Activated CD4-positive, alpha-beta T cell treated with anti-CD3 and anti-CD28 coated beads, Interleukin-2, amount 50 U/mL, for 24 hours (primary cell): ENCODE results near the gene GFER.

Source experiments
- DNase-seq, 2 donors: peaks; one replicate each; pipeline ENCODE4 v3.0.0-alpha.2; 2020; ENCODE audit warnings: low read depth in 1 of 2, low spot score in 1 of 2

The GFER gene

DNA sequence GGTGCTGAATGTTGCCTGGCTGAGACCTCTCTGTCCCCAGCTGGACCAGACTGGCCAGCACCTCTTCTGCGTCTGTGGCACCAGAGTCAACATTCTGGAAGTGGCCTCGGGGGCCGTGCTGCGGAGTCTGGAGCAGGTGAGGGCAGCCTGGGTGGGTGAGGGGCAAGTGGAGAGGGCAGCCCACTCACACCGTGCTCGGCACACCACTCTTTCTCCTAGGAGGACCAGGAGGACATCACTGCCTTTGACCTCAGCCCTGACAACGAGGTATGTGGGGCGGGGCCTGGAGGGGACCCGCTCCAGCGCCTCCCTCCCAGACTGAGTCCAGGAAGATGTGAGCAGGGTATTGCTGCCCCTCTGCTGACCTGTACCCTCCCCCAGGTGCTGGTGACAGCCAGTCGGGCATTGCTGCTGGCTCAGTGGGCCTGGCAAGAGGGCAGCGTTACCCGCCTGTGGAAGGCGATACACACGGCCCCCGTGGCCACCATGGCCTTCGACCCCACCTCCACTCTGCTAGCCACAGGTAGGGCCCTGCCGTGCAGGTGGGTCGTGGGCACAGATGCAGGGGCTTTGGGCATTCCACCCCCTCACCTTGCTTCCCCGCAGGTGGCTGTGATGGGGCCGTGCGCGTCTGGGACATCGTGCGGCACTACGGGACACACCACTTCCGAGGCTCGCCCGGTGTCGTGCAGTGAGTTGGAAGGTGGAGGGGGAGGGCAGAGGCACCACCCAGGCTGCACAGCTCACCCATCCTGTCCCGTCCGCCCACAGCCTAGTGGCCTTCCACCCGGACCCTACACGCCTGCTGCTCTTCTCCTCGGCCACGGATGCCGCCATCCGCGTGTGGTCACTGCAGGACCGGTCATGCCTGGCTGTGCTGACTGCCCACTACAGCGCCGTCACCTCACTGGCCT, 9.6 kb upstream of the GFER start:
- no peak for DNase-seq

DNA sequence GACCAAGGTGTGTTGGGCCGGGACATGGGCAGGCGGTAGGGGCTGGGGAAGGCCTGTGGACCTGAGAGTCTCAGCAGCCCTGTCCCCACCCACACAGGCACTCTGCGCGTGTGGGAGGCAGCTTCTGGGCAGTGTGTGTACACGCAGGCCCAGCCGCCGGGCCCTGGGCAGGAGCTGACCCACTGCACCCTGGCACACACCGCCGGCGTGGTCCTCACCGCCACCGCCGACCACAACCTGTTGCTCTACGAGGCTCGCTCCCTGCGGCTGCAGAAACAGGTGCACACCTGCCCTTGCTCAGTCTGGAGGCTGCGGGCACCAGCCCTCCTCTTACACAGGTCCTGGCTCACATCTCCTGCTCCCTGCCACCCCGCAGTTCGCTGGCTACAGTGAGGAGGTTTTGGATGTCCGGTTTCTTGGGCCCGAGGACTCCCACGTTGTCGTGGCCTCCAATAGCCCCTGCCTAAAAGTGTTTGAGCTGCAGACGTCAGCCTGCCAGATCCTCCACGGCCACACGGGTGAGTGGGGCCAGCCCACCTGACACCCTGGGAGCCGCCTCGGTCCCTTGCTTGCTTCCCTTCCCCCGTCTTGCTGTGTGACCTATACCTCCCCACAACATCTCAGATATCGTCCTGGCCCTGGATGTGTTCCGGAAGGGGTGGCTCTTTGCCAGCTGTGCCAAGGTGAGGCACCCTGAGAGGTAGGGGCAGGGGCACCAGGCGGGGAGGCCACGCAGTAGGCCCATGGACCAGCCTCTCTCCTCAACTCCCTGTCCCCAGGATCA, 8.4 kb upstream of the GFER start:
- no peak for DNase-seq

DNA sequence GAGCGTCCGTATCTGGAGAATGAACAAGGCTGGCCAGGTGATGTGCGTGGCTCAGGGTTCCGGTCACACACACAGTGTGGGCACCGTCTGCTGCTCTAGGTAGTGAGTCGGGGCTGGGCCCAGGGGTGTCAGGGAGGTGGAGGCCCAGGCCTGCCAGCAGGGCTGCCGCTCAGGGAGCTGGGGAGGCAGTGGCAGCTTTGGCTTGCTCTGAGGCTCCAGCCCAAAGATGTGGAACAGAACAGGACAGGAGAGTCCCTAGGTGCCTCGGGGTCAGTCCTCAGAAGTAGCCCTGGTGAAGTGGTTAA, 7.8 kb upstream of the GFER start:
- no peak for DNase-seq

GRCh38 chr16:1976951-1977874, 6.8 kb upstream of the GFER start:
- no peak for DNase-seq

- DNase-seq: no peak
Observed at GRCh38 chr16:1977875-1978268, 6.1 kb upstream of the GFER start.

- no peak for DNase-seq
Observed at GRCh38 chr16:1978476-1979120, 5.4 kb upstream of the GFER start.

DNA sequence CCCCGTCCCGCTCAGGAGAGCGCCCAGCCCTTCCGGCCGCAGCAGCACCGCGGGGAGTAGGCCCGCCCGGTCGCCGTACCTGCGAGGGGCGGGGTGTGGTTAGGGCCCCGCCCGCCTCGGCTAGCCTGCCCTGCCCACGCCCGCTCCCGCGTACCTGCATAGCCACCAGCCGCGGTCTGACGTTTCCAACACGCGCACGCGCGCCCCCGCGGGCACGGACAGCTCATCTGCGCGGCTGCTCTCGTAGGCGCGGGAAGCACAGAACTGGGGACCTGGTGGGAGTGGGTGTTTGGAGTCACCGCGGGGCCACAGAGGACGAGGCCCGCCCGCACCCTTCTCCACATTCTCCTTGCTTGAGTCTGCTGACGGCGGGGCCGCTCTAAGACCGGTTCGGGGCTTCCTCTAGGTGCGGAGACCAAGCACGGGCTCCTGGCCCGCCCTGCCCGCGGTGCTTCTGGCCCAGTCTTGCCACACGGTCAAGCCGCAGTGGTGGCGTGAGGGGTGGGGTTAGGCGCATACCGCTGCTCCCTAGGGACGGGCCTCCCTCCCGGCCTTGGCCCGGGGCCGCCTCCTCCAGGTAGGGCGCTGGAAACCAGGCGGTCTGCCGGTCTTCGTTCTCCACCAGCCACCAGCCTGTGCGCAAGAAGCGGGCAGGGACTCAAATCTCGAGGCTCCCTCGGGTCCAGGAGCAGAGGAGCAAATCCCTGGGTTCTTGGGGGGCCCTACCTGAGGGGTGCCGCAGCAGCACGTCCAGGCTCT, 4.5 kb upstream of the GFER start:
- DNase-seq: no peak

DNA sequence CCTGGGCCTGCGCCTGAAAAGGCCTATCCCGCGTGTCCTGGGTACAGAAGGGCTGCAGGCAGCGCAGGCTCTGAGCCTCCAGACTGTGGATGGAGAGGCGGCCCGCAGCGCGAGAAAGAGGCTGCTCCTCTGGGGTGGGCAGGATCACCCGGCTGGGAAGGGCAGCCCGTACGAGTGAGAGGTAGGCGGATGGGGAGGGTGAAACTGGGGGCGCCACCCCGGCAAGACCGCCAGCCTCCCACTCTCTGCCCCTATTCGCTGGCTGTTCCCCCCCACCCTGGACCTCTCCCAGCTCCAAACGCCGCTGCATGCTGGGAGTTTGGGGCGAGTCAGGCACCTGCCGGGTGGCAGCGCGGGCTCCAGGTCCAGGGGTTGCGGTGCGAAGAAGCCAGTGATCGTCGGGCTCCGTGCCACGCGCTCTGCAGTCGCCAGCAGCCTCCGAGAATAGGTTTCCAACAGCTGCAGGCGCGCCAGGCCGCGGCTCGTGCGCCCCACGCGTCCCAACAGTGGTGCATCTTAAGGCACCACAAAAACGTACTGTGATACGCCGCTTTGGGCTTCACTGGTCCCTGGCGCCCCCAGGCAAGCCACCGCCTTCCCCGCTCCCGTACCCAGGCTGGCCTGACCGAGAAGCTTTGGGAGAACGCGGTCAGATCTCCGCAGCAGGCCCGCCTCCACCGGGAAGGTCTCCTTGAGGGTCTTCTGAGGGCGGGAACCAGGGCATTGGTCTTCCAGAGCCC, 3.8 kb upstream of the GFER start:
- no peak for DNase-seq

DNA sequence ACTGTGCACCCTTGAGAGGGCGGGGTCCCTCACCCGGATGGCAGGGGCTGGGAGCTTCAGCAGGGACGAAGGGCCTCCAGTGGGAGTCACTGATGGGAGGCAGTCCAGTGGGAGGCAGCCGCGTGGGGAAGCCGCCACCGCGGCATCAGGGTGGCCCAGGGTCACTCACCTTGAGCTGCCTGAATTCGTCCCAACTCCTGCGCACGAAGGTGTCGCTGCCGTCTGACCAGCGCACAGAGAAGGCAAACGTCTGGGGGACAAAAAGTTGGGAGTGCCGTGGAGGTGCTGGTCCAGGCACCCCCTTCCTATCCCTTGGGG, 3.3 kb upstream of the GFER start:
- no peak for DNase-seq

DNA sequence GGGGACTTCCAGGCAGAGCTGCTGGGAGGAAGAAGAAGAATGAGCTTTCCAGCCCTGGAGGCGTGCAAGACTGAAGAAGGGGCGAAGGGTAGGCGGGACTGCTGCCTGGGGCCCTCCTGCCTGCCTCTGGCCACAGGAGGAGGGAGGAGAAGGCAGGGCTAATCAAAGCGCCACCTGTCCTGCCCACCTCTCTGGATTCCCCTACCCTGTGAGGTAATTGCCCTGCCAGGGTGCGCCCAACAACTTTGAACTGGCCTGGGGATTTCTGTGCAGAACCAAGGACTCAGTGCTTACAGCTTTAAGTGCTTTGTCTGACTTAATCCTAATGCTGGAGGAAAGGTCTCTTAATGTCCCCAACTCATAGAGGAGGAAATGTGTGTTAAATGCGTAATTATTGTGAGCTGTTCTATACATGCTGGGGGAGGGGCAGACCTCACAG, 2.6 kb upstream of the GFER start, which contains the start of gene NOXO1:
NOXO1 (minus strand) TSS at position 72 of the 439 bp plus-strand sequence. CDS start 290 bp downstream, outside the sequence.
- DNase-seq: no peak

GRCh38 chr16:1982013-1982433, 2.0 kb upstream of the GFER start:
- DNase-seq: no peak

- no peak for DNase-seq
Observed at GRCh38 chr16:1982991-1983543, 926 bp upstream of the GFER start.

GRCh38 chr16:1984347-1985225, 593 bp downstream of the GFER start:
- DNase-seq: no peak

GRCh38 chr16:1985466-1986150, 1.6 kb downstream of the GFER start:
- no peak for DNase-seq

DNA sequence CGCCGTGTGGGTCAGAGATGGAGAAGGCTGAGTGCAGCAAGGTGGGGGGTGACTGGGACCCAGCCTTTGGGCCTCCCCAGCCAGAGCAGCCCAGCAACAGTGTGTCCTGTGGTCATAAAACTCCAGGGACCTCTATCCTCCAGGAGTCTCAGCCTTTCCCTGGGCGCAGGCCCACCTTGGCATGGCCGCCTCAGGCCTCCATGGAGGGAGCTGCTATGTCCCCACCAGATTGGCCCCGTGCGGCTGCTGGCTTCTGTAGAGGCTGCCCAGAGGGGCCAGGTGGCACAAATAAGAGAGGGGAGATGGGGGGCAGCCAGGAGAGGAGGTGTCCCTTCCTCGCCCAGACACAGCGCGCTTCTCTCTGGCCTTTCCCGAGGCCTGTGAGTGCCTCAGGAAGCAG, 3.2 kb downstream of the GFER start:
- DNase-seq: no peak

- DNase-seq: no peak
Observed at GRCh38 chr16:1989209-1990100, 5.5 kb downstream of the GFER start, which contains the start of gene SYNGR3. SYNGR3 (plus strand) TSS chr16:1989970; CDS start chr16:1990103, 133 bp downstream.

GRCh38 chr16:1990101-1990350, 6.0 kb downstream of the GFER start:
- DNase-seq: no peak
